Muscle layer of duodenum (tissue), 2 donors: ENCODE results near the gene MYCT1.

Experiments
- H3K27ac ChIP-seq: one replicate; pipeline ENCODE4 v1.7.0; 2013; ENCODE audit warnings: mild to moderate bottlenecking, low read length
- H3K27me3 ChIP-seq: one replicate; pipeline ENCODE4 v1.7.0; 2013; ENCODE audit warnings: low read depth, mild to moderate bottlenecking, control low read depth, low read length
- H3K36me3 ChIP-seq, 2 donors: one replicate each; pipeline ENCODE4 v1.7.0; 2013; ENCODE audit warnings: low read length in 2 of 2, control low read depth in 1 of 2, mild to moderate bottlenecking in 1 of 2; ENCODE audit not compliant: insufficient read depth in 2 of 2, control insufficient read depth in 1 of 2
- H3K4me1 ChIP-seq, 2 donors: one replicate each; pipeline ENCODE4 v1.7.0; 2013; ENCODE audit warnings: low read length in 2 of 2, mild to moderate bottlenecking in 2 of 2, control low read depth in 1 of 2, moderate library complexity in 1 of 2; ENCODE audit not compliant: insufficient read depth in 2 of 2, control insufficient read depth in 1 of 2
- H3K4me3 ChIP-seq, 2 donors: one replicate each; pipeline ENCODE4 v1.7.0; 2013; ENCODE audit warnings: low read length in 2 of 2, low read depth in 1 of 2, mild to moderate bottlenecking in 1 of 2
- H3K9me3 ChIP-seq, 2 donors: one replicate each; pipeline ENCODE4 v1.7.0; 2013; ENCODE audit warnings: low read length in 2 of 2, control low read depth in 1 of 2, mild to moderate bottlenecking in 1 of 2; ENCODE audit not compliant: control insufficient read depth in 1 of 2
- donor health status: healthy.

Gene MYCT1

GRCh38 chr6:152723398-152723797 lies 25.7 kb downstream of the MYCT1 start:
- no peaks in the 10 kb centered on the region for H3K9me3 ChIP-seq
- no peaks in the 10 kb centered on the region for H3K4me1 ChIP-seq
- H3K27ac ChIP-seq: no peak overlapping the region
- no peaks in the 10 kb centered on the region for H3K27me3 ChIP-seq
- H3K4me3 ChIP-seq: no peak overlapping the region
- H3K36me3 ChIP-seq: no peaks in the 10 kb centered on the region

DNA sequence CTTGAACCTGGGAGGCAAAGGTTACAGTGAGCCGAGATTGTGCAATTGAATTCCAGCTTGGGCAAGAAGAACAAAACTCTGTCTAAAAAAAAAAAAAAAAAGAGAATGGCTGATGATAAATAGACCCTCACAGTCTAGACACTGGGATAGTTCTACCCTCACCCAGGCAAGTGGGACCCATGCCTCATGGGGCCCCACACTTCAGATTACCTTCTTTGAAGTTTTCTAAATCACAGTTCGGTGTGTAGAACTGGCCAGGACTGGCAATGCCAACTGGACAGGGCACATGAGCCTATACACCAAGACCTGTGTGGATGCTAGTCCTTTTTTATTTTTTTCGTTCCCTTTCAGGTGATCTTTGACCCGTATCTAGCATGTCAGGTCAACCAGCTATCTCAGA lies 28.6 kb downstream of the MYCT1 start:
- Histone ChIP-seq H3K27ac (no peak overlapping the region), H3K4me1 (no peaks in the 10 kb centered on the region), H3K4me3 (no peak overlapping the region), H3K27me3 (no peaks in the 10 kb centered on the region), H3K36me3 (no peaks in the 10 kb centered on the region), H3K9me3 (no peaks in the 10 kb centered on the region)

GRCh38 chr6:152727507-152727906 lies 29.8 kb downstream of the MYCT1 start:
- no peaks in the 10 kb centered on the region for H3K36me3 ChIP-seq

DNA sequence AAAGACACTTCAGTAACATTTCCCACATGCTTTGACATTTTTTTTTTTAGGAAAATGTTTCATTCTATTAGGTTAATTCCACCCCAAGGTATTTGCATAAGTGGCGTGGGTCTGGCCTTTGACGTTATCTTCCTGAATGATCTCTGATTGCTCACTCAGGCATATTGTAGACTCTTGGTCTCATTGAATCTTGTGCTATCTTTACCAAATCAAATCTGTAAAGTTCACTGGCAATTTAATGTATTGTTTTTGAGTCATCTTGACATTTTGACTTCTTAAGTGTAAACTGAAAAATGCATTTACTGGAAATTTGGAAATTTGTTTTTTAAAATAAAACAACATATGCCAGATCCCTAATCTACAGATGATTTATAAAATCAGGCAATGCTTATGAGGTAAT lies 36.9 kb downstream of the MYCT1 start:
- H3K4me1 ChIP-seq: no peaks in the 10 kb centered on the region

More at GRCh38 chr6:152727507-152727906, 29.8 kb downstream of the MYCT1 start:
- Histone ChIP-seq H3K9me3 (no peaks in the 10 kb centered on the region), H3K4me3 (no peak overlapping the region), H3K27ac (no peak overlapping the region), H3K4me1 (no peaks in the 10 kb centered on the region), H3K27me3 (no peaks in the 10 kb centered on the region)

GRCh38 chr6:152736687-152737273 lies 39.1 kb downstream of the MYCT1 start:
- H3K27ac ChIP-seq: no peak overlapping the region
- peaks cover 0 to 5% of the 10 kb centered on the region in 2 donors for H3K9me3 ChIP-seq
- H3K27me3 ChIP-seq: no peaks in the 10 kb centered on the region
- no peaks in the 10 kb centered on the region for H3K36me3 ChIP-seq
- no peaks in the 10 kb centered on the region for H3K4me1 ChIP-seq
- H3K4me3 ChIP-seq: no peak overlapping the region

More for the DNA sequence above, 36.9 kb downstream of the MYCT1 start:
- Histone ChIP-seq H3K27me3 (no peaks in the 10 kb centered on the region), H3K36me3 (no peaks in the 10 kb centered on the region), H3K4me3 (no peak overlapping the region), H3K27ac (no peak overlapping the region), H3K9me3 (peaks cover 0 to 5% of the 10 kb centered on the region in 2 donors)

GRCh38 chr6:152745509-152746171 lies 47.9 kb downstream of the MYCT1 start:
- Histone ChIP-seq H3K27ac (no peak overlapping the region), H3K4me1 (no peaks in the 10 kb centered on the region), H3K9me3 (no peaks in the 10 kb centered on the region), H3K4me3 (no peak overlapping the region), H3K36me3 (no peaks in the 10 kb centered on the region), H3K27me3 (no peaks in the 10 kb centered on the region)

DNA sequence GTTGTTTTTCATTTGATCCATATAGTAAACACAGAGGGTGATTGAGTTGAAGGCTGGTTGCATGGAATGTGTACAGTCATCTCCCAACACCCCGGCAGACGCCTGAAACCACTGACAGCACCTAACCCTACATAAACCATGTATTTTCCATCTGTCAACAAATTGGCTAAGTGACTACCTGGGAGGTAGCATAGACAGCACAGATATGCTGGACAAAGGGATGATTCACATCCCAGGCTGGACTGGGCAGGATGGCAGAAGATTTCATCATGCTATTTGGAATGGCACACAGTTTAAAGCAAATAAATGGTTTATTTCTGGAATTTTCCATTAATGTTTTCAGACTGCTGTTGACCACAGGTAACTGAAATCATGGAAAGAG lies 48.5 kb downstream of the MYCT1 start:
- Histone ChIP-seq H3K9me3 (no peaks in the 10 kb centered on the region), H3K27ac (no peak overlapping the region), H3K4me1 (no peaks in the 10 kb centered on the region), H3K36me3 (no peaks in the 10 kb centered on the region), H3K27me3 (no peaks in the 10 kb centered on the region), H3K4me3 (no peak overlapping the region)

GRCh38 chr6:152748843-152749242 lies 51.1 kb downstream of the MYCT1 start:
- H3K27ac ChIP-seq: no peak overlapping the region
- no peaks in the 10 kb centered on the region for H3K36me3 ChIP-seq
- H3K27me3 ChIP-seq: no peaks in the 10 kb centered on the region
- H3K4me1 ChIP-seq: no peaks in the 10 kb centered on the region
- no peak overlapping the region for H3K4me3 ChIP-seq
- H3K9me3 ChIP-seq: no peaks in the 10 kb centered on the region

- Histone ChIP-seq H3K4me3 (no peak overlapping the region), H3K36me3 (no peaks in the 10 kb centered on the region), H3K4me1 (no peaks in the 10 kb centered on the region), H3K9me3 (no peaks in the 10 kb centered on the region), H3K27ac (no peak overlapping the region), H3K27me3 (no peaks in the 10 kb centered on the region)
Measured at GRCh38 chr6:152749336-152749735, 51.6 kb downstream of the MYCT1 start.

- Histone ChIP-seq H3K27me3 (no peaks in the 10 kb centered on the region), H3K4me3 (no peak within 1 kb of the TSS), H3K4me1 (no peaks in the 10 kb centered on the region), H3K9me3 (no peaks in the 10 kb centered on the region), H3K36me3 (no peaks in the 10 kb centered on the region), H3K27ac (no peak within 1 kb of the TSS)
Measured at GRCh38 chr6:152750694-152751093, 53.0 kb downstream of the MYCT1 start, which contains the start of gene VIP. VIP (plus strand) TSS chr6:152750797; CDS start chr6:152752178, 1,381 bp downstream.

DNA sequence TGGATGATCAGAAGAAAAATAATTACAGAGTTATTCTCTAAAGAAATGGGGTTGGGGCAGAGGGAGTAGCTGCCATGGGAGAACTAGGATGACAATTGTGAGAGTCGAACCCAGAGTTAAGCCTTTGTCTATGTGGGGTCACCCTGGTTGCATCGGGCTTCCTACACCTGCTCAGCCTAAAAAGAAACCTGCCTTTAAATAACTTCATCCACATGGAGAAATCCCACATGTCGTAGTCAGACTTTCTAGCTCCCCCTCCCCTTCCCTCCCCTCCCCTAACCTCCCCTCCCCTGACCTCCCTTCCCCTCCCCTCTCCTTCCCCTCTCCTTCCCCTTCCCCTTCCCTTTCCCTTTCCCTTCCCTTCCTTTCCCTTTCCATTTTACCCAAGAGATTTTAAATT lies 67.6 kb downstream of the MYCT1 start:
- Histone ChIP-seq H3K36me3 (no peaks in the 10 kb centered on the region), H3K27me3 (no peaks in the 10 kb centered on the region), H3K9me3 (no peaks in the 10 kb centered on the region), H3K27ac (no peak overlapping the region), H3K4me3 (no peak overlapping the region), H3K4me1 (no peaks in the 10 kb centered on the region)

- Histone ChIP-seq H3K9me3 (no peaks in the 10 kb centered on the region), H3K4me3 (no peak overlapping the region)
Measured at GRCh38 chr6:152769159-152769558, 71.5 kb downstream of the MYCT1 start.

More at GRCh38 chr6:152769159-152769558, 71.5 kb downstream of the MYCT1 start:
- Histone ChIP-seq H3K36me3 (no peaks in the 10 kb centered on the region), H3K27me3 (no peaks in the 10 kb centered on the region), H3K27ac (no peak overlapping the region), H3K4me1 (no peaks in the 10 kb centered on the region)
